SK-MEL-5 (cell line): ENCODE results near the gene C6orf52. TPM values are rescaled to one million over a fixed set of nuclear protein-coding genes. Genes with fewer than 3 reads are reported as not detected.
"Not testable (repeated sequence)": the region's sequence is repeated elsewhere in the genome, so short reads cannot be mapped to it uniquely, and the experiment has no call there.

Experiments used
- DNase-seq: peaks from one replicate; pipeline ENCODE4 v3.0.0-alpha.2; 2016; ENCODE audit warnings: low read depth, low spot score
- in situ Hi-C: cut with HindIII; loops from 2 replicates; pipeline ENCODE4 v1.10.0; 2016; ENCODE audit warnings: low sequenced_read_pairs, high pct_unique_total_duplicates, low pct_unique_long_range_greater_than_20kb
- total RNA-seq: library from RNA; depleted of rRNA; stranded (reverse); fragments of >200 nt; shearing (Covaris generic); gene quantifications from 2 replicates; pipeline ENCODE4 v1.2.3, GENCODE V29; 2014

The C6orf52 gene
- total RNA-seq, 1 experiment from 2014 or later, result 0.63 TPM

GRCh38 chr6:10668126-10668917 lies 26.1 kb downstream of the C6orf52 start:
- no peak for DNase-seq
- in situ Hi-C loops, result no loop called here

GRCh38 chr6:10665595-10665994 lies 28.8 kb downstream of the C6orf52 start:
- in situ Hi-C loops, result not testable (repeated sequence)

GRCh38 chr6:10662742-10663141 lies 31.7 kb downstream of the C6orf52 start:
- no peak for DNase-seq
- in situ Hi-C loops, result no loop called here

More at GRCh38 chr6:10665595-10665994, 28.8 kb downstream of the C6orf52 start:
- not testable (repeated sequence) for DNase-seq

GRCh38 chr6:10662207-10662606 lies 32.2 kb downstream of the C6orf52 start:
- in situ Hi-C loops, result no loop called here
- DNase-seq, result no peak

- DNase-seq, in situ Hi-C loops: not testable (repeated sequence)
Measured at GRCh38 chr6:10660431-10661191, 33.8 kb downstream of the C6orf52 start.

- DNase-seq, result no peak
- in situ Hi-C loops, result no loop called here
Measured at GRCh38 chr6:10659699-10660348, 34.6 kb downstream of the C6orf52 start.

GRCh38 chr6:10658910-10659698 lies 35.3 kb downstream of the C6orf52 start:
- in situ Hi-C loops, result no loop called here
- DNase-seq, result no peak

GRCh38 chr6:10655508-10656055 lies 38.8 kb downstream of the C6orf52 start:
- no peak for DNase-seq
- in situ Hi-C loops, result no loop called here

GRCh38 chr6:10644225-10644624 lies 50.2 kb downstream of the C6orf52 start:
- in situ Hi-C loops, result no loop called here
- no peak for DNase-seq

GRCh38 chr6:10643201-10643651 lies 51.2 kb downstream of the C6orf52 start:
- no peak for DNase-seq
- in situ Hi-C loops, result no loop called here

- in situ Hi-C loops, result no loop called here
- DNase-seq, result no peak
Measured at GRCh38 chr6:10641528-10641927, 52.9 kb downstream of the C6orf52 start.

GRCh38 chr6:10640412-10640811 lies 54.0 kb downstream of the C6orf52 start:
- in situ Hi-C loops, result no loop called here
- DNase-seq, result no peak

GRCh38 chr6:10633216-10633615 lies 61.2 kb downstream of the C6orf52 start:
- no peak for DNase-seq

GRCh38 chr6:10630178-10630577 lies 64.2 kb downstream of the C6orf52 start:
- in situ Hi-C loops, result no loop called here
- DNase-seq, result no peak

More at GRCh38 chr6:10633216-10633615, 61.2 kb downstream of the C6orf52 start:
- in situ Hi-C loops, result no loop called here

- DNase-seq, result no peak
- in situ Hi-C loops, result no loop called here
Measured at GRCh38 chr6:10627800-10628199, 66.6 kb downstream of the C6orf52 start.

- no peak for DNase-seq
- in situ Hi-C loops, result no loop called here
Measured at GRCh38 chr6:10626154-10626741, 68.2 kb downstream of the C6orf52 start.

GRCh38 chr6:10624836-10625235 lies 69.6 kb downstream of the C6orf52 start:
- in situ Hi-C loops, result no loop called here

More at GRCh38 chr6:10624836-10625235, 69.6 kb downstream of the C6orf52 start:
- no peak for DNase-seq
